Measurements from ENCODE around the gene DDX46. TPM values are rescaled to one million over a fixed set of nuclear protein-coding genes. Genes with fewer than 3 reads are reported as not detected.
"Not testable (repeated sequence)": the region's sequence is repeated elsewhere in the genome, so short reads cannot be mapped to it uniquely, and the experiment has no call there.

Gene DDX46
- total RNA-seq, 2 donors from 2014 or later, result 78.7 to 79.4 TPM

GRCh38 chr5:134749415-134749814 is 9.2 kb upstream of the DDX46 start:
- no peaks in the 10 kb centered on the region for H3K27me3 ChIP-seq (ENCODE audit: control insufficient read depth, insufficient read depth, low read length, poor library complexity, severe bottlenecking)
- no peak overlapping the region for H3K4me3 Mint-ChIP-seq
- H3K9me3 Mint-ChIP-seq, result no peaks in the 10 kb centered on the region
- H3K4me1 Mint-ChIP-seq, result peaks cover 6% of the 10 kb centered on the region
- peak overlapping the region; percentile 55 for H3K27ac ChIP-seq (ENCODE audit: low read depth, low read length)
- H3K27ac Mint-ChIP-seq, result peak overlapping the region; percentile 76
- peaks cover 23% of the 10 kb centered on the region for H3K36me3 ChIP-seq (ENCODE audit: control insufficient read depth, insufficient read depth, low read length)
- TF ChIP-seq, protein P1, sequence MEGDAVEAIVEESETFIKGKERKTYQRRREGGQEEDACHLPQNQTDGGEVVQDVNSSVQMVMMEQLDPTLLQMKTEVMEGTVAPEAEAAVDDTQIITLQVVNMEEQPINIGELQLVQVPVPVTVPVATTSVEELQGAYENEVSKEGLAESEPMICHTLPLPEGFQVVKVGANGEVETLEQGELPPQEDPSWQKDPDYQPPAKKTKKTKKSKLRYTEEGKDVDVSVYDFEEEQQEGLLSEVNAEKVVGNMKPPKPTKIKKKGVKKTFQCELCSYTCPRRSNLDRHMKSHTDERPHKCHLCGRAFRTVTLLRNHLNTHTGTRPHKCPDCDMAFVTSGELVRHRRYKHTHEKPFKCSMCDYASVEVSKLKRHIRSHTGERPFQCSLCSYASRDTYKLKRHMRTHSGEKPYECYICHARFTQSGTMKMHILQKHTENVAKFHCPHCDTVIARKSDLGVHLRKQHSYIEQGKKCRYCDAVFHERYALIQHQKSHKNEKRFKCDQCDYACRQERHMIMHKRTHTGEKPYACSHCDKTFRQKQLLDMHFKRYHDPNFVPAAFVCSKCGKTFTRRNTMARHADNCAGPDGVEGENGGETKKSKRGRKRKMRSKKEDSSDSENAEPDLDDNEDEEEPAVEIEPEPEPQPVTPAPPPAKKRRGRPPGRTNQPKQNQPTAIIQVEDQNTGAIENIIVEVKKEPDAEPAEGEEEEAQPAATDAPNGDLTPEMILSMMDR (conservative IDR thresholded peaks at IDR 0.05), result no peak
- no peaks in the 10 kb centered on the region for H3K9me3 ChIP-seq (ENCODE audit: control insufficient read depth, low read length)
- H3K36me3 Mint-ChIP-seq (ENCODE audit: low read depth), result peaks cover 13% of the 10 kb centered on the region
- no peak overlapping the region for H3K4me3 ChIP-seq (ENCODE audit: low read length)
- H3K9ac ChIP-seq (ENCODE audit: extremely low read depth, low read length, poor library complexity, severe bottlenecking), result peak overlapping the region; percentile 61
- peaks cover 4% of the 10 kb centered on the region for H3K4me1 ChIP-seq (ENCODE audit: control insufficient read depth, insufficient read depth, low read length)
- DNase-seq, result no peak
- WGBS, 2 experiments (ENCODE audit: insufficient coverage in 1 of 2, insufficient read length in 1 of 2), result 82% methylated on average over 3 of the region's 3 CpGs; no CpG with 5 or more reads in 1 of the 2 experiments
- H3K27me3 Mint-ChIP-seq (ENCODE audit: insufficient read depth), result no peaks in the 10 kb centered on the region

- Histone ChIP-seq H3K9me3 (ENCODE audit: control insufficient read depth, low read length) (no peaks in the 10 kb centered on the region), H3K27me3 (ENCODE audit: control insufficient read depth, insufficient read depth, low read length, poor library complexity, severe bottlenecking) (no peaks in the 10 kb centered on the region), H3K36me3 (ENCODE audit: control insufficient read depth, insufficient read depth, low read length) (no peaks in the 10 kb centered on the region), H3K27ac (ENCODE audit: low read depth, low read length) (no peak overlapping the region), H3K9ac (ENCODE audit: extremely low read depth, low read length, poor library complexity, severe bottlenecking) (peak overlapping the region; percentile 86), H3K4me1 (ENCODE audit: control insufficient read depth, insufficient read depth, low read length) (no peaks in the 10 kb centered on the region), H3K4me3 (ENCODE audit: low read length) (peak overlapping the region; percentile 97)
- 28 to 40% methylated on average over 8 to 9 of the region's 9 CpGs for WGBS, 2 experiments (ENCODE audit: insufficient coverage in 1 of 2, insufficient read length in 1 of 2)
- H3K4me1 Mint-ChIP-seq, result peaks cover 18% of the 10 kb centered on the region
- TF ChIP-seq, protein P1 (conservative IDR thresholded peaks at IDR 0.05), result no peak
- no peaks in the 10 kb centered on the region for H3K9me3 Mint-ChIP-seq
- H3K27me3 Mint-ChIP-seq (ENCODE audit: insufficient read depth), result peaks cover 8% of the 10 kb centered on the region
- peak overlapping the region; percentile 99 for H3K4me3 Mint-ChIP-seq
- peaks cover 4% of the 10 kb centered on the region for H3K36me3 Mint-ChIP-seq (ENCODE audit: low read depth)
- peak overlapping the region; percentile 100 for H3K27ac Mint-ChIP-seq
- no peak for DNase-seq
Observed at GRCh38 chr5:134758176-134758503, 439 bp upstream of the DDX46 start.

- not testable (repeated sequence) for DNase-seq; H3K27me3 ChIP-seq (ENCODE audit: control insufficient read depth, insufficient read depth, low read length, poor library complexity, severe bottlenecking); H3K27ac Mint-ChIP-seq; H3K9ac ChIP-seq (ENCODE audit: extremely low read depth, low read length, poor library complexity, severe bottlenecking); H3K9me3 Mint-ChIP-seq; H3K4me1 Mint-ChIP-seq; H3K9me3 ChIP-seq (ENCODE audit: control insufficient read depth, low read length); H3K27ac ChIP-seq (ENCODE audit: low read depth, low read length); H3K27me3 Mint-ChIP-seq (ENCODE audit: insufficient read depth); H3K4me1 ChIP-seq (ENCODE audit: control insufficient read depth, insufficient read depth, low read length); H3K4me3 Mint-ChIP-seq; H3K4me3 ChIP-seq (ENCODE audit: low read length)
- H3K36me3 ChIP-seq (ENCODE audit: control insufficient read depth, insufficient read depth, low read length), result peaks cover 80% of the 10 kb centered on the region
- peaks cover 70% of the 10 kb centered on the region for H3K36me3 Mint-ChIP-seq (ENCODE audit: low read depth)
- 94 to 96% methylated on average over 18 to 21 of the region's 21 CpGs for WGBS, 2 experiments (ENCODE audit: insufficient coverage in 1 of 2, insufficient read length in 1 of 2)
Observed at GRCh38 chr5:134767528-134768291, 9.1 kb downstream of the DDX46 start.

All from endodermal cell (in vitro differentiated cells).